Measurements from ENCODE around the gene SKI.

The SKI gene

DNA sequence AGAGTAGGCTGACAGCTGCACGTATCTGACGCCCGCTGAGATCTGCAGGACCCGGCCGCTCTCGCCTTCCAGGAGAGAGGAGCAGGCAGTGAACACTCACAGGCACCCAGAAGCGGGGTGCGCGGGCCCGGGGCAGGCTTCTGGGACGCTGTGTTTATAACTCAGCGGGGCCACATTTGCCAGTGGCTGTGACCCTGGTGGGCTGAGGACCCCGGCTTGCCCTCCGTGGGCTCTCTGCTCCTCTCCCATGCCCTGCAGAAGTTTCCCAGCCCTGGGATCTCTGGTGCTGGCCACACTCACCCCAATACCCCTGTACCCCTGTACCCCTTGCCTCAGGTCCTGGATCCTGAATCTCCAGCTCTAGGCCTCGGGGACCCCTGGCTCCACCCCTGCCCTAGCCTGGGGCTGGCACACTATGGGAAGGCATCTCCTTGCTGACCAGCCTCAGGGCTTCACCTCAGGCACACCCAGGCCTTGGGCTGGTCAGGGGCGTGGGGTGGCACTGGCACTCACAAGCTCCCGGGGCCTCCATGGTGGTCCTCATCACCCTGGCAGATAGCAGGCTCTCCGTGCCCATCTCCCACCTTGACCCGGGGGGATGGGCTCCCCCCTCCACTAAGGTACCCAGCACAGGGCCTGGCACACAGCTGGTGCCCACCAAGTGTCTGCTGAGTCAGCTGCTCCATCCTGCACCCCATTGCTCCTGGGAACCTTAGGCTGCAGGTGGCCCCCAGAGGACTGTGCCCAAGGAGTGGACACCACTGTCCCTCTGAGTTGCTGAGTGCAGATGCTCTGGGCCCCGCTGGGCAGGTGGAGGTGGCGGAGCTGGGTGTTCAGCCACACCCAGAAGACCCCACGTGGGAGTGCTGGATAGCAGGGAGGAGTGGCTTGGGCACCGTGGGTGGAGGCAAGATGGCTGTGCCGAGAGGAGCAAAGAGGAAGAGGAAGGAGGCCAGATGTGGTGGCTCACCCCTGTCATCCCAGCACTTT lies 130.8 kb downstream of the SKI start:
- DNase-seq: no peak

All from MV-4-11 (cell line).